H1 (cell line): ENCODE results near the gene RGS3. TPM values are rescaled to one million over a fixed set of nuclear protein-coding genes. Genes with fewer than 3 reads are reported as not detected.

Experiments
- RXRA ChIP-seq: IDR thresholded peaks from 2 replicates; pipeline ENCODE4 v1.6.1; 2011; ENCODE audit warnings: low read depth, mild to moderate bottlenecking, low read length, moderate library complexity; ENCODE audit not compliant: insufficient read depth
- ZNF274 ChIP-seq: IDR thresholded peaks from 2 replicates; pipeline ENCODE4 v1.7.0; 2012; ENCODE audit warnings: low read length, borderline replicate concordance; ENCODE audit errors: extremely low read depth
- polyA plus RNA-seq, 7 experiments: library from polyadenylated mRNA; depleted of rRNA in 3 of 7; stranded (reverse) in 5 of 7; unstranded in 2 of 7; fragments of >200 nt in 5 of 7; fragments of 200-250 nt in 2 of 7; gene quantifications; 1 replicate in 5 of 7; 2 replicates in 1 of 7; 4 replicates in 1 of 7; pipeline versions ENCODE4 v1.2.1 to v1.2.3, GENCODE V29; 2011 to 2013; ENCODE audit warnings: missing spikeins in 2 of 7, mixed read lengths in 2 of 7
- total RNA-seq: library from RNA; stranded (reverse); fragmentation: NEBNext Ultra II Directional; extraction: Animal tissue kit (Norgen Biotek cat#: 25700); gene quantifications from 2 replicates; pipeline ENCODE4 v1.2.1, GENCODE V29; 2021
- TF ChIP-seq, protein P1 (sequence below): IDR thresholded peaks from 2 replicates; pipeline ENCODE4 v1.6.1; 2012; ENCODE audit warnings: inconsistent platforms
- TF ChIP-seq, protein P2 (sequence below): IDR thresholded peaks from 2 replicates; pipeline ENCODE4 v1.6.1; 2011; ENCODE audit warnings: low read depth, mild to moderate bottlenecking, low read length; ENCODE audit not compliant: insufficient read depth

Gene RGS3
- total and polyA plus RNA-seq, 2 of the 8 experiments (the other 6 are each of a cell fraction or from before 2014, with no cell fraction given) = 12.6 to 18.2 TPM

DNA sequence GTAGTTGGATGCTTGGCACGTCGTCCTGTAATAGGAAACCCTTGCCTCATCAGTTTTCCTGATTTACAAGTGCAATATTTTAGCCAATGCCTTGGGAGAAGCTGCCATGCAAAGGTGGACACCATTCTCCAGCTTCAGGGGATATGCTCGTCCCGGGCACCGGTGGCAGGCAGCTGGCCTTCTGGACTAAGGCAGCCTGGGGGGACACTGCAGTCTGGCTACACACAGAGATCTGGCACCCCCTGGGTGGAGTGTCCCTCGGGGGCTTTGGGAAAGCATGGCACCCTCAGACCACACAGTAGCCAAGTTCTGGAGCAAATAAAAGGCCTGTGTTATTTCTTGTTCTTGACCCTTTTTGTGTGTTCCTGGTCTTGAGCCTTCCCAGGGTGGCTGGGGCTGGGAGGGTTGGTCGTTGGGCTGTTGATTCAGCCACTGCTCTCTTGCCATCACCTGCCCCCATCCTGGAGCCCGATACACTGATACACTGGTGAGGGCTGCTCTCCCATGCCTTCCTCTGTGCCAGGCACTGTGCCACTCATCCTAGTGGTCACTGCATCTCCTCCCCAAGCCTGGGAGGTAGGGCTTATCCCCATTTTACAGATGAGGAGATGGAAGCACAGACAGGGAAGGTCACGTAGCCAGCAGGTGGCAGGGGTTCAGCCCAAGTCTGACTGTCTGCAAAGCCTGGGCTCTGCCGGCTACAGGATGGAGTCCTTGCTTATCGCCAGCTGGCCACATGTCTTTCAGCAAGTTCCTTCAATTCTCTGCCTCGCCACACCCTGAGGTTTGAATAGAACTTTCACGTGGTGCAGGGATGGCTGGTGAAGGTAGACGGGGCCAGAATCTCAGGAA, 134.1 kb downstream of the RGS3 start (continued):
- TF ChIP-seq, protein P1, sequence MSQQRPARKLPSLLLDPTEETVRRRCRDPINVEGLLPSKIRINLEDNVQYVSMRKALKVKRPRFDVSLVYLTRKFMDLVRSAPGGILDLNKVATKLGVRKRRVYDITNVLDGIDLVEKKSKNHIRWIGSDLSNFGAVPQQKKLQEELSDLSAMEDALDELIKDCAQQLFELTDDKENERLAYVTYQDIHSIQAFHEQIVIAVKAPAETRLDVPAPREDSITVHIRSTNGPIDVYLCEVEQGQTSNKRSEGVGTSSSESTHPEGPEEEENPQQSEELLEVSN = no peak
- no peak for TF ChIP-seq ZNF274
- no peak for TF ChIP-seq RXRA
- TF ChIP-seq, protein P2, sequence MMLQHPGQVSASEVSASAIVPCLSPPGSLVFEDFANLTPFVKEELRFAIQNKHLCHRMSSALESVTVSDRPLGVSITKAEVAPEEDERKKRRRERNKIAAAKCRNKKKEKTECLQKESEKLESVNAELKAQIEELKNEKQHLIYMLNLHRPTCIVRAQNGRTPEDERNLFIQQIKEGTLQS = no peak
- TF ChIP-seq, all 59 proteins: peak for 0
